Calu3 (cell line): ENCODE results near the gene SLC25A42. TPM values are rescaled to one million over a fixed set of nuclear protein-coding genes. Genes with fewer than 3 reads are reported as not detected.

Source experiments
- BruUV-seq: library from RNA; stranded (reverse); fragments of 400-500 nt; replicated peaks from 2 replicates; lab custom pipeline; 2021; lab: Mats Ljungman, UMichigan
- CTCF ChIA-PET: fragments of 300-600 bp; sonication (Branson Sonifier 250); formaldehyde crosslinking; loops from one replicate; lab custom pipeline; 2022; ENCODE audit warnings: antibody characterized with exemption; lab: Charles Lee
- DNase-seq: peaks from one replicate; pipeline ENCODE4 v3.0.0; 2022
- H3K27ac Mint-ChIP-seq: one replicate; pipeline ENCODE4 v1.8.0; 2022; ENCODE audit warnings: mixed read lengths; ENCODE audit not compliant: unreplicated experiment
- H3K27me3 Mint-ChIP-seq: one replicate; pipeline ENCODE4 v1.8.0; 2022; ENCODE audit warnings: mixed read lengths; ENCODE audit not compliant: unreplicated experiment
- H3K36me3 Mint-ChIP-seq: one replicate; pipeline ENCODE4 v1.8.0; 2022; ENCODE audit warnings: mild to moderate bottlenecking, moderate library complexity, mixed read lengths; ENCODE audit not compliant: insufficient read depth, unreplicated experiment
- H3K4me1 Mint-ChIP-seq: one replicate; pipeline ENCODE4 v1.8.0; 2022; ENCODE audit warnings: mild to moderate bottlenecking, low read depth, mixed read lengths; ENCODE audit not compliant: unreplicated experiment
- H3K4me3 Mint-ChIP-seq: one replicate; pipeline ENCODE4 v1.8.0; 2022; ENCODE audit warnings: mild to moderate bottlenecking, low read depth, moderate library complexity, mixed read lengths; ENCODE audit not compliant: unreplicated experiment
- H3K9me3 Mint-ChIP-seq: one replicate; pipeline ENCODE4 v1.8.0; 2022; ENCODE audit warnings: low read depth, mixed read lengths; ENCODE audit not compliant: unreplicated experiment
- CTCF ChIP-seq: fragments of 200-600 bp; IDR thresholded peaks from one replicate; pipeline ENCODE4 v1.8.0; 2022; ENCODE audit warnings: antibody characterized with exemption; ENCODE audit not compliant: unreplicated experiment
- intact Hi-C: fragments of 100-400 bp; cut with micrococcal nuclease; formaldehyde crosslinking; loops from one replicate; pipeline ENCODE4 v1.10.0; 2022; ENCODE audit not compliant: unreplicated experiment
- total RNA-seq: library from RNA; stranded (reverse); gene quantifications from 2 replicates; pipeline ENCODE4 v1.2.3, GENCODE V29; 2022

Gene SLC25A42
- total RNA-seq, 1 experiment from 2014 or later = 7.1 TPM

- intact Hi-C loops = loop anchor here (2.0 kb wide), 1 partner anchor 84 kb away; the partner anchor contains the start of gene TMEM161A
- Mint-ChIP-seq H3K27ac (no peak overlapping the region), H3K36me3 (peaks cover 9% of the 10 kb centered on the region), H3K4me1 (no peaks in the 10 kb centered on the region), H3K9me3 (no peaks in the 10 kb centered on the region), H3K27me3 (no peaks in the 10 kb centered on the region), H3K4me3 (no peak overlapping the region)
- no peak for TF ChIP-seq CTCF
- no peak for DNase-seq
- no TSS peak for BruUV-seq
- CTCF ChIA-PET = interaction anchor here (1.1 kb wide), 1 partner anchor 9 kb away, joined by 4 read pairs; no protein-coding TSS in a partner anchor
Measured at GRCh38 chr19:19054315-19054938, 9.4 kb upstream of the SLC25A42 start.

- intact Hi-C loops = loop anchor here (2.0 kb wide), 1 partner anchor 84 kb away; the partner anchor contains the start of gene TMEM161A
- H3K36me3 Mint-ChIP-seq = peaks cover 15% of the 10 kb centered on the region
- no peak for TF ChIP-seq CTCF
- H3K4me1 Mint-ChIP-seq = no peaks in the 10 kb centered on the region
- H3K27ac Mint-ChIP-seq = no peak overlapping the region
- DNase-seq = no peak
- no peaks in the 10 kb centered on the region for H3K9me3 Mint-ChIP-seq
- BruUV-seq = no TSS peak
- CTCF ChIA-PET = interaction anchor here (1.1 kb wide), 1 partner anchor 8 kb away, joined by 4 read pairs; no protein-coding TSS in a partner anchor
- no peaks in the 10 kb centered on the region for H3K27me3 Mint-ChIP-seq
- no peak overlapping the region for H3K4me3 Mint-ChIP-seq
Measured at GRCh38 chr19:19054939-19055440, 8.8 kb upstream of the SLC25A42 start.

- BruUV-seq = no TSS peak
- DNase-seq = no peak
- CTCF ChIA-PET = no interaction called here
- no peak overlapping the region for H3K27ac Mint-ChIP-seq
- no peaks in the 10 kb centered on the region for H3K27me3 Mint-ChIP-seq
- intact Hi-C loops = loop anchor here (2.0 kb wide), 1 partner anchor 83 kb away; the partner anchor contains the start of gene TMEM161A
- H3K36me3 Mint-ChIP-seq = peaks cover 15% of the 10 kb centered on the region
- H3K4me1 Mint-ChIP-seq = no peaks in the 10 kb centered on the region
- TF ChIP-seq CTCF = no peak
- no peak overlapping the region for H3K4me3 Mint-ChIP-seq
- H3K9me3 Mint-ChIP-seq = no peaks in the 10 kb centered on the region
Measured at GRCh38 chr19:19055701-19056100, 8.1 kb upstream of the SLC25A42 start.

DNA sequence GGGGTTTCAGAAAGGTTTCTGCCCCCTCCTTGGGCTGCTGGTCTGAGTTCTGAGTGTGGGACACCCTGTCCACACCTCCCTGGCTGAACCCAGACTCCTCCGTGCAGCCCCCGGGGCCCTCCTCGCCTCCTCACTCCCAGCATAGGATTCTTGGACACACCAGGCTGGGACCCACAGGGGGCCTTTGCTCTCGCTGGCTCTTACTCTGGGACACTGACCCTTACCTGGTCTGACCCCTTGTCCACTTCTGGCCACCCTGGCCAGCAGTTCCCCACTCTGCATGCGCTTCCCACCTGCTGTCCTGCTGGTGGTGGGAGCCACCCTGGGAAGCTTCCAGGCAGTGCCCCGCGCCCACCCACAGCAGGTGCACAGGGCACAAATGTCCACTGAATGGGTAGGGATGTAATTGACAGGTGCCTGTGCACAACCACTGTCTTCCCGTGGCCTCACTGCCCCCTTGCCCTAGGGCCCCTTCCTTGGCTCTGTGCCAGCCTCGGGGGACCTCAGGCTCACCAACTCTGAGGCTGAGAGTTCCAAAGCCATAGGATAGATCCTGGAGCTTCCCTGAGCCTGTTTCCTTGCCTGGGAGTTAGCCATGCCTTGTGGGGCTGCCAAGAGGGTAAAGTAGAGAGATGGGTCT lies 7.0 kb upstream of the SLC25A42 start:
- BruUV-seq = no TSS peak
- Mint-ChIP-seq H3K4me3 (no peak overlapping the region), H3K27ac (no peak overlapping the region), H3K4me1 (no peaks in the 10 kb centered on the region), H3K36me3 (peaks cover 10% of the 10 kb centered on the region), H3K9me3 (no peaks in the 10 kb centered on the region), H3K27me3 (no peaks in the 10 kb centered on the region)
- DNase-seq = no peak
- CTCF ChIA-PET = no interaction called here
- TF ChIP-seq CTCF = no peak
- intact Hi-C loops = no loop called here
